IMR-90 (cell line): Measurements from ENCODE around the gene CENPA. TPM values are rescaled to one million over a fixed set of nuclear protein-coding genes. Genes with fewer than 3 reads are reported as not detected.

Experiments
- ATAC-seq: fragments of 200-7000 bp; cut with Tn5 transposase; 2 replicates; pipeline ENCODE4 v1.9.1; 2020; ENCODE audit warnings: low read depth, mild to moderate bottlenecking, moderate library complexity
- BruUV-seq: library from RNA; stranded (reverse); fragments of 400-500 nt; replicated peaks from 2 replicates; lab custom pipeline; 2021; lab: Mats Ljungman, UMichigan
- CTCF ChIA-PET: fragments of 300-600 bp; formaldehyde crosslinking; extraction: SDS; loops from one replicate; lab custom pipeline; 2021; ENCODE audit warnings: antibody characterized with exemption; lab: Yijun Ruan, JAX
- POLR2A ChIA-PET: fragments of 300-600 bp; sonication (Branson Sonifier 250); formaldehyde crosslinking; loops from one replicate; lab custom pipeline; 2022; ENCODE audit warnings: antibody characterized with exemption; ENCODE audit not compliant: unreplicated experiment; lab: Charles Lee
- DNase-seq: peaks from one replicate; pipeline ENCODE4 v3.0.0; 2013
- H2AFZ ChIP-seq: replicated peaks from 2 replicates; pipeline ENCODE3; 2013; ENCODE audit warnings: low read length, mild to moderate bottlenecking; ENCODE audit not compliant: poor library complexity
- H2AK5ac ChIP-seq: 2 replicates; pipeline ENCODE4 v1.6.1; 2013; ENCODE audit warnings: low read depth, low read length, inconsistent platforms
- H2AK9ac ChIP-seq: replicated peaks from 2 replicates; pipeline ENCODE3; 2013; ENCODE audit warnings: mild to moderate bottlenecking, low read depth, low read length, moderate library complexity; ENCODE audit not compliant: poor library complexity
- H2BK120ac ChIP-seq: 2 replicates; pipeline ENCODE4 v1.6.1; 2013; ENCODE audit warnings: low read depth, low read length, inconsistent platforms
- H2BK15ac ChIP-seq: 3 replicates; pipeline ENCODE4 v1.6.1; 2013; ENCODE audit warnings: low read depth, low read length, inconsistent platforms
- H2BK20ac ChIP-seq: 2 replicates; pipeline ENCODE4 v1.6.1; 2013; ENCODE audit warnings: low read depth, mild to moderate bottlenecking, inconsistent platforms, low read length, moderate library complexity
- H2BK5ac ChIP-seq: 2 replicates; pipeline ENCODE4 v1.6.1; 2013; ENCODE audit warnings: mild to moderate bottlenecking, low read depth, low read length, inconsistent platforms; ENCODE audit not compliant: poor library complexity, severe bottlenecking
- H3K14ac ChIP-seq: replicated peaks from 2 replicates; pipeline ENCODE4 v1.6.1; 2013; ENCODE audit warnings: low read depth, low read length, inconsistent platforms
- H3K18ac ChIP-seq: 2 replicates; pipeline ENCODE4 v1.6.1; 2013; ENCODE audit warnings: low read depth, low read length, control low read depth
- H3K23ac ChIP-seq: 2 replicates; pipeline ENCODE4 v1.6.1; 2013; ENCODE audit warnings: low read depth, low read length, inconsistent platforms
- H3K27ac ChIP-seq: 2 replicates; pipeline ENCODE4 v1.5.1; 2013; ENCODE audit warnings: mild to moderate bottlenecking, control low read depth, low read length; ENCODE audit not compliant: insufficient read depth
- H3K27me3 ChIP-seq: 2 replicates; pipeline ENCODE4 v1.6.1; 2013; ENCODE audit warnings: low read length; ENCODE audit not compliant: control insufficient read depth, insufficient read depth
- H3K36me3 ChIP-seq: 2 replicates; pipeline ENCODE4 v1.6.1; 2013; ENCODE audit warnings: low read length, mixed read lengths; ENCODE audit not compliant: control insufficient read depth, insufficient read depth
- H3K4ac ChIP-seq: 2 replicates; pipeline ENCODE4 v1.6.1; 2013; ENCODE audit warnings: low read depth, low read length, inconsistent platforms
- H3K4me1 ChIP-seq: 2 replicates; pipeline ENCODE4 v1.6.1; 2013; ENCODE audit warnings: low read length, mixed read lengths; ENCODE audit not compliant: control insufficient read depth, insufficient read depth
- H3K4me2 ChIP-seq: 2 replicates; pipeline ENCODE4 v1.6.1; 2013; ENCODE audit warnings: low read depth, mild to moderate bottlenecking, control low read depth, low read length, moderate library complexity
- H3K4me3 ChIP-seq: 2 replicates; pipeline ENCODE4 v1.5.1; 2013; ENCODE audit warnings: low read depth, mild to moderate bottlenecking, control low read depth, low read length, moderate library complexity; ENCODE audit not compliant: insufficient read depth
- H3K56ac ChIP-seq: 2 replicates; pipeline ENCODE4 v1.6.1; 2013; ENCODE audit warnings: low read length, inconsistent platforms; ENCODE audit not compliant: insufficient read depth; ENCODE audit errors: extremely low read depth
- H3K79me1 ChIP-seq, 2 experiments: 2 replicates each; pipeline ENCODE4 v1.6.1; 2013; ENCODE audit warnings: low read length in 2 of 2, inconsistent platforms in 1 of 2, low read depth in 1 of 2
- H3K9ac ChIP-seq: 2 replicates; pipeline ENCODE4 v1.6.1; 2013; ENCODE audit warnings: low read depth, low read length, control low read depth
- H3K9me1 ChIP-seq: 2 replicates; pipeline ENCODE4 v1.6.1; 2013; ENCODE audit warnings: low read length, inconsistent platforms; ENCODE audit not compliant: insufficient read depth
- H3K9me3 ChIP-seq: 2 replicates; pipeline ENCODE4 v1.6.1; 2013; ENCODE audit warnings: low read length; ENCODE audit not compliant: control insufficient read depth, insufficient read depth
- H4K20me1 ChIP-seq: 2 replicates; pipeline ENCODE4 v1.6.1; 2013; ENCODE audit warnings: low read length, inconsistent platforms; ENCODE audit not compliant: insufficient read depth
- H4K5ac ChIP-seq: 2 replicates; pipeline ENCODE4 v1.6.1; 2013; ENCODE audit warnings: mild to moderate bottlenecking, low read depth, low read length, control low read depth
- H4K8ac ChIP-seq, 2 experiments: 2 replicates each; pipeline ENCODE4 v1.6.1; 2013; ENCODE audit warnings: low read depth in 2 of 2, low read length in 2 of 2, control low read depth in 1 of 2, inconsistent platforms in 1 of 2
- H4K91ac ChIP-seq: 2 replicates; pipeline ENCODE4 v1.6.1; 2013; ENCODE audit warnings: low read depth, low read length, inconsistent platforms; ENCODE audit not compliant: insufficient read depth
- BHLHE40 ChIP-seq: fragments of 150-350 bp; IDR thresholded peaks from 2 replicates; pipeline ENCODE4 v1.6.1; 2016; ENCODE audit warnings: mild to moderate bottlenecking, low read depth, low read length
- CEBPB ChIP-seq: IDR thresholded peaks from 2 replicates; pipeline ENCODE4 v1.6.1; 2012; ENCODE audit warnings: low read depth, low read length, improper control_type of control experiment
- ELK1 ChIP-seq: fragments of 150-350 bp; IDR thresholded peaks from 2 replicates; pipeline ENCODE4 v1.6.1; 2016; ENCODE audit warnings: low read depth, mild to moderate bottlenecking, low read length, moderate library complexity, borderline replicate concordance
- FOS ChIP-seq: fragments of 150-350 bp; IDR thresholded peaks from 2 replicates; pipeline ENCODE4 v1.6.1; 2016; ENCODE audit warnings: low read depth, low read length
- MAZ ChIP-seq: IDR thresholded peaks from 2 replicates; pipeline ENCODE4 v1.6.1; 2012; ENCODE audit warnings: low read depth, mild to moderate bottlenecking, low read length, improper control_type of control experiment, moderate library complexity, borderline replicate concordance
- MXI1 ChIP-seq: IDR thresholded peaks from 2 replicates; pipeline ENCODE4 v1.6.1; 2012; ENCODE audit warnings: low read depth, mild to moderate bottlenecking, low read length, moderate library complexity, borderline replicate concordance
- NFE2L2 ChIP-seq: fragments of 150-350 bp; IDR thresholded peaks from 2 replicates; pipeline ENCODE4 v1.6.1; 2016; ENCODE audit warnings: low read depth, mild to moderate bottlenecking, low read length
- POLR2A ChIP-seq: IDR thresholded peaks from 2 replicates; pipeline ENCODE4 v1.6.1; 2012; ENCODE audit warnings: mild to moderate bottlenecking, low read depth, low read length
- RFX5 ChIP-seq: IDR thresholded peaks from 2 replicates; pipeline ENCODE4 v1.8.0; 2012; ENCODE audit warnings: low read depth, mild to moderate bottlenecking, low read length, moderate library complexity
- WGBS, 2 experiments: methylation state at CpG; one replicate each; pipeline versions ENCODE4 v1.1.5 to v1.1.7; 2013; ENCODE audit warnings: missing lambda C conversion rate in 2 of 2; ENCODE audit not compliant: insufficient read length in 1 of 2; ENCODE audit errors: extremely low coverage in 2 of 2; 5-methylcytosine and 5-hydroxymethylcytosine counted together
- dilution Hi-C: fragments of 300-500 bp; cut with HindIII; formaldehyde crosslinking; loops from one replicate; pipeline ENCODE4 v1.14.3; 2018; ENCODE audit warnings: low sequenced_read_pairs; ENCODE audit not compliant: unreplicated experiment
- in situ Hi-C: fragments of 300-500 bp; cut with MboI; formaldehyde crosslinking; loops from 3 replicates; pipeline ENCODE4 v1.14.3; 2019; ENCODE audit warnings: low sequenced_read_pairs, inconsistent platforms, mixed read lengths
- intact Hi-C: fragments of 100-400 bp; cut with micrococcal nuclease; formaldehyde crosslinking; loops from 2 replicates; pipeline ENCODE4 v1.10.0; 2022
- polyA plus RNA-seq, 3 experiments: library from polyadenylated mRNA; depleted of rRNA; stranded (reverse); fragments of >200 nt; gene quantifications; 2 replicates each; pipeline ENCODE4 v1.2.3, GENCODE V29; 2012; ENCODE audit warnings: low replicate concordance in 1 of 3
- total RNA-seq: library from RNA; depleted of rRNA; stranded (reverse); fragments of >200 nt; gene quantifications from 2 replicates; pipeline ENCODE4 v1.2.3, GENCODE V29; 2012
- TF ChIP-seq, protein P1 (sequence below): conservative IDR thresholded peaks from 2 replicates; pipeline ENCODE4 v1.5.1; 2012; ENCODE audit warnings: mild to moderate bottlenecking, low read depth, low read length, improper control_type of control experiment
- TF ChIP-seq, protein P2 (sequence below): fragments of 150-350 bp; IDR thresholded peaks from 2 replicates; pipeline ENCODE4 v1.6.1; 2017; ENCODE audit warnings: mild to moderate bottlenecking, antibody characterized with exemption, low read length, low read depth

Gene CENPA
- total and polyA plus RNA-seq, 2 of the 4 experiments (the other 2 are of a cell fraction): 7.7 to 14.9 TPM

- BruUV-seq: no TSS peak
- 0 out of 2 replicates have a peak overlapping the region, but pooled peaks have one; percentile 6 for H3K14ac ChIP-seq
- H3K18ac ChIP-seq: no peak overlapping the region
Observed at GRCh38 chr2:26754972-26755670, 30.7 kb upstream of the CENPA start.

More at GRCh38 chr2:26754972-26755670, 30.7 kb upstream of the CENPA start:
- intact Hi-C loops (no loop called here), dilution Hi-C loops (no loop called here), in situ Hi-C loops (no loop called here)
- Histone ChIP-seq H3K27ac (no peak overlapping the region), H3K36me3 (no peaks in the 10 kb centered on the region), H4K91ac (peak overlapping the region; percentile 41; the same call in 1 of the 2 replicates), H3K9me3 (peaks cover 3% of the 10 kb centered on the region), H3K4ac (peak overlapping the region; percentile 62), H3K4me1 (peaks cover 15% of the 10 kb centered on the region), H4K8ac (no peak overlapping the region), H3K9ac (no peak overlapping the region), H3K4me3 (no peak overlapping the region), H3K4me2 (no peak overlapping the region), H2BK15ac (peak overlapping the region; percentile 32; the same call in 1 of the 3 replicates), H4K20me1 (no peaks in the 10 kb centered on the region), H2AK5ac (peak overlapping the region; percentile 60), H3K56ac (no peak overlapping the region), H3K27me3 (no peaks in the 10 kb centered on the region), H3K23ac (no peak overlapping the region), H3K79me1 (peaks cover 0 to 23% of the 10 kb centered on the region in 2 experiments; a peak in 2 of 4 replicates), H2BK20ac (peak overlapping the region; percentile 65), H2AFZ (no peak overlapping the region), H3K9me1 (peaks cover 10% of the 10 kb centered on the region), H4K5ac (no peak overlapping the region), H2BK5ac (no peak overlapping the region), H2AK9ac (peak overlapping the region; percentile 31), H2BK120ac (peak overlapping the region; percentile 74)
- TF ChIP-seq NFE2L2 (no peak), POLR2A (no peak), MXI1 (no peak), FOS (no peak), ELK1 (no peak), CEBPB (no peak), MAZ (no peak), BHLHE40 (no peak), RFX5 (no peak)
- TF ChIP-seq, protein P1, sequence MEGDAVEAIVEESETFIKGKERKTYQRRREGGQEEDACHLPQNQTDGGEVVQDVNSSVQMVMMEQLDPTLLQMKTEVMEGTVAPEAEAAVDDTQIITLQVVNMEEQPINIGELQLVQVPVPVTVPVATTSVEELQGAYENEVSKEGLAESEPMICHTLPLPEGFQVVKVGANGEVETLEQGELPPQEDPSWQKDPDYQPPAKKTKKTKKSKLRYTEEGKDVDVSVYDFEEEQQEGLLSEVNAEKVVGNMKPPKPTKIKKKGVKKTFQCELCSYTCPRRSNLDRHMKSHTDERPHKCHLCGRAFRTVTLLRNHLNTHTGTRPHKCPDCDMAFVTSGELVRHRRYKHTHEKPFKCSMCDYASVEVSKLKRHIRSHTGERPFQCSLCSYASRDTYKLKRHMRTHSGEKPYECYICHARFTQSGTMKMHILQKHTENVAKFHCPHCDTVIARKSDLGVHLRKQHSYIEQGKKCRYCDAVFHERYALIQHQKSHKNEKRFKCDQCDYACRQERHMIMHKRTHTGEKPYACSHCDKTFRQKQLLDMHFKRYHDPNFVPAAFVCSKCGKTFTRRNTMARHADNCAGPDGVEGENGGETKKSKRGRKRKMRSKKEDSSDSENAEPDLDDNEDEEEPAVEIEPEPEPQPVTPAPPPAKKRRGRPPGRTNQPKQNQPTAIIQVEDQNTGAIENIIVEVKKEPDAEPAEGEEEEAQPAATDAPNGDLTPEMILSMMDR: no peak
- TF ChIP-seq, protein P2, sequence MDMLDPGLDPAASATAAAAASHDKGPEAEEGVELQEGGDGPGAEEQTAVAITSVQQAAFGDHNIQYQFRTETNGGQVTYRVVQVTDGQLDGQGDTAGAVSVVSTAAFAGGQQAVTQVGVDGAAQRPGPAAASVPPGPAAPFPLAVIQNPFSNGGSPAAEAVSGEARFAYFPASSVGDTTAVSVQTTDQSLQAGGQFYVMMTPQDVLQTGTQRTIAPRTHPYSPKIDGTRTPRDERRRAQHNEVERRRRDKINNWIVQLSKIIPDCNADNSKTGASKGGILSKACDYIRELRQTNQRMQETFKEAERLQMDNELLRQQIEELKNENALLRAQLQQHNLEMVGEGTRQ: no peak
- ChIA-PET POLR2A (no interaction called here), CTCF (interaction anchor here (0.7 to 1.1 kb wide), 2 partner anchors 21 to 91 kb away, joined by 3 read pairs; no protein-coding TSS in a partner anchor)
- no peak for ATAC-seq
- WGBS, 2 experiments: 100% methylated on average over 1 of the region's 4 CpGs; no CpG with 5 or more reads in 1 of the 2 experiments
- no peak for DNase-seq
